SK-N-SH treated with all-trans-retinoic acid at 6 μM for 48 hours (cell line): ENCODE measurements around the gene DNASE1L2.

Experiments
- CSRNP3 ChIP-seq: fragments of 250-450 bp; sonication (Bioruptor Pico); IDR thresholded peaks from 2 replicates; pipeline ENCODE4 v1.5.1; 2021; ENCODE audit warnings: mild to moderate bottlenecking, moderate library complexity
- OSR1 ChIP-seq: fragments of 250-450 bp; sonication (Bioruptor Pico); IDR thresholded peaks from 2 replicates; pipeline ENCODE4 v1.8.0; 2022; ENCODE audit warnings: moderate library complexity, mild to moderate bottlenecking, inconsistent platforms
- RARB ChIP-seq: fragments of 250-450 bp; sonication (Bioruptor Pico); IDR thresholded peaks from 2 replicates; pipeline ENCODE4 v1.8.0; 2021; ENCODE audit warnings: mild to moderate bottlenecking, moderate library complexity
- SNAI2 ChIP-seq: fragments of 250-450 bp; sonication (Bioruptor Pico); IDR thresholded peaks from 2 replicates; pipeline ENCODE4 v1.5.0; 2020; ENCODE audit warnings: mild to moderate bottlenecking, moderate library complexity
- ZC3H10 ChIP-seq: fragments of 250-450 bp; sonication (Bioruptor Pico); IDR thresholded peaks from 2 replicates; pipeline ENCODE4 v1.5.1; 2021; ENCODE audit warnings: mild to moderate bottlenecking, moderate library complexity
- ZFP3 ChIP-seq: fragments of 250-450 bp; sonication (Bioruptor Pico); IDR thresholded peaks from 2 replicates; pipeline ENCODE4 v1.5.0; 2020; ENCODE audit warnings: mild to moderate bottlenecking, moderate library complexity
- ZFP30 ChIP-seq: fragments of 450-650 bp; formaldehyde crosslinking; IDR thresholded peaks from 2 replicates; pipeline ENCODE4 v1.5.0; 2022; ENCODE audit warnings: mild to moderate bottlenecking, moderate library complexity
- ZNF8 ChIP-seq: fragments of 450-650 bp; formaldehyde crosslinking; IDR thresholded peaks from 2 replicates; pipeline ENCODE4 v1.5.0; 2020; ENCODE audit warnings: mild to moderate bottlenecking, moderate library complexity
- TF ChIP-seq, protein P1 (sequence below): fragments of 250-450 bp; sonication (Bioruptor Pico); IDR thresholded peaks from 2 replicates; pipeline ENCODE4 v1.8.0; 2020; ENCODE audit warnings: mild to moderate bottlenecking, moderate library complexity, borderline replicate concordance

The DNASE1L2 gene

DNA sequence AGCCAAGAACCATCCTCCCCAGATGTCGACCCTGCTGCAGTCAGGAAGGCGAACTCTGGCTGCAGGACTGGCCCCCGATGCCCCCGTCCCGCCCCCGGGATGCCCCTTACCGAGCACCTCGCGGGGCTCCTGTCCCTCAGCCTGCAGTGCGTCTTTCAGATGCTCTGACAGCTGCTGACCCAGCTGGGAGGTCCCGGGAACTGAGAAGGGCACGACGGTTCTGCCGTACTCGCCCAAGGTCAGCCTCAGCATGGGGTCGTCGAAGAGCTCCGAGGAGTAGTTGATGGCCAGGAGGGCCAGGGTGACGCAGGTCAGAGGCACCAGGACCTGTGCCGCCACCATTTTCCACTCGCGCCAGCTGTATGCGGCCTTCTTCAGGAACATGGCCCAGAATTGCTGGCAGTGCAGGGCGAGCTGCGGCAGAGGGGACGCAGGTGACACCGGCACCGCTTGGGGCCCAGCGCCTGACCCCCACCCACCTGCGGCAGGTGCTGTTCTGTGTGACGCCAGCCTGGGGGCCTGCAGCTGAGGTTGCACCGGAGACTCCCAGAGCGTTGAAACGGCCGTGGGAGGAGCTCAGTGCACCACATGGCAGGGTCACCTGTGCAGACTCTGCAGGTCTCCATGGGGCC lies 51.8 kb downstream of the DNASE1L2 start (continued):
- TF ChIP-seq, protein P1, sequence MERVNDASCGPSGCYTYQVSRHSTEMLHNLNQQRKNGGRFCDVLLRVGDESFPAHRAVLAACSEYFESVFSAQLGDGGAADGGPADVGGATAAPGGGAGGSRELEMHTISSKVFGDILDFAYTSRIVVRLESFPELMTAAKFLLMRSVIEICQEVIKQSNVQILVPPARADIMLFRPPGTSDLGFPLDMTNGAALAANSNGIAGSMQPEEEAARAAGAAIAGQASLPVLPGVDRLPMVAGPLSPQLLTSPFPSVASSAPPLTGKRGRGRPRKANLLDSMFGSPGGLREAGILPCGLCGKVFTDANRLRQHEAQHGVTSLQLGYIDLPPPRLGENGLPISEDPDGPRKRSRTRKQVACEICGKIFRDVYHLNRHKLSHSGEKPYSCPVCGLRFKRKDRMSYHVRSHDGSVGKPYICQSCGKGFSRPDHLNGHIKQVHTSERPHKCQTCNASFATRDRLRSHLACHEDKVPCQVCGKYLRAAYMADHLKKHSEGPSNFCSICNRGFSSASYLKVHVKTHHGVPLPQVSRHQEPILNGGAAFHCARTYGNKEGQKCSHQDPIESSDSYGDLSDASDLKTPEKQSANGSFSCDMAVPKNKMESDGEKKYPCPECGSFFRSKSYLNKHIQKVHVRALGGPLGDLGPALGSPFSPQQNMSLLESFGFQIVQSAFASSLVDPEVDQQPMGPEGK (CRISPR knock-in tag), result no peak
- TF ChIP-seq ZFP30 (CRISPR knock-in tag), result no peak
- TF ChIP-seq ZC3H10 (CRISPR knock-in tag), result no peak
- no peak for TF ChIP-seq CSRNP3 (CRISPR knock-in tag)
- TF ChIP-seq ZNF8 (CRISPR knock-in tag), result no peak
- no peak for TF ChIP-seq ZFP3 (CRISPR knock-in tag)
- TF ChIP-seq OSR1 (CRISPR knock-in tag), result no peak
- no peak for TF ChIP-seq SNAI2 (CRISPR knock-in tag)
- no peak for TF ChIP-seq RARB (CRISPR knock-in tag)
- TF ChIP-seq, all 23 proteins: peak for 0
